Measurements from ENCODE around the gene EEF1AKMT2.

Gene EEF1AKMT2

DNA sequence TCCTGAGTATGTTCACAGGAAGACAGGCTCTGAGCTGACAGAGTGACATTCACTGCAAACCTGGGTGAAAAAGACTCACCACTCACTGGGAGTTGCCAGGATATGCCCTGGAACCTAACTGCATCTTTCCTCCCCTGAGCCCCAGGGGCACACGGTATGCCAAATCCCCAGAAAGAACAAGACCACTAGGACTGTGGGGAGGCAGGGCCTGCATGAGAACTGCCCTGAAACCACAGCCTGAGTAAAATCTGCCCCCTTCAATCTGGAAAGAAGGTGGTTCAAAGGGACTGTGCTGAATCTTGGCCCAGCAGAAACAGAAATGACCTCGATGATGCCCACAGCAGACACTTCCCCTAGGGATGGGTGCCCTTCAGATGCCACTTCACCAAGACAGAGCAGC, 54.0 kb downstream of the EEF1AKMT2 start:
- peak; percentile 4 for DNase-seq (ENCODE audit: low spot score)

DNA sequence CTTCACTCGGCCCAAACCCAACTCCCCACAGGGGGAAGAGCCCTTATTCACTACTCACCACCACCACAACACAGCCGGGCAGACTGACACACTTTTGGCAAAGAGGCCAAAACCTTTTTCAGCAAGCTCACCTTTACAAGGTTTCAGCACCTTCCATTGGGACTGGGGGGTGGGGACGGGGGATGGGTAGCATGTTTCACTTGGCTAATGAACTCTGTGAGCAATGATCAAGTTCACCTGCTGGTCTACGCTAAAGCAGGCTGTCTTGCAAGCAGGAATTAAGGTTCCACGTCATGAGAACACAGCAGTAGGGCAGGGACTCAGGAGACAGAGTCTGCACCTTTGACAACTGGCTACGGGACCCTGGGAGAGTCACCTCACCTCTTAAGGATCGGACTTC, 54.5 kb downstream of the EEF1AKMT2 start:
- no peak for DNase-seq (ENCODE audit: low spot score)

DNA sequence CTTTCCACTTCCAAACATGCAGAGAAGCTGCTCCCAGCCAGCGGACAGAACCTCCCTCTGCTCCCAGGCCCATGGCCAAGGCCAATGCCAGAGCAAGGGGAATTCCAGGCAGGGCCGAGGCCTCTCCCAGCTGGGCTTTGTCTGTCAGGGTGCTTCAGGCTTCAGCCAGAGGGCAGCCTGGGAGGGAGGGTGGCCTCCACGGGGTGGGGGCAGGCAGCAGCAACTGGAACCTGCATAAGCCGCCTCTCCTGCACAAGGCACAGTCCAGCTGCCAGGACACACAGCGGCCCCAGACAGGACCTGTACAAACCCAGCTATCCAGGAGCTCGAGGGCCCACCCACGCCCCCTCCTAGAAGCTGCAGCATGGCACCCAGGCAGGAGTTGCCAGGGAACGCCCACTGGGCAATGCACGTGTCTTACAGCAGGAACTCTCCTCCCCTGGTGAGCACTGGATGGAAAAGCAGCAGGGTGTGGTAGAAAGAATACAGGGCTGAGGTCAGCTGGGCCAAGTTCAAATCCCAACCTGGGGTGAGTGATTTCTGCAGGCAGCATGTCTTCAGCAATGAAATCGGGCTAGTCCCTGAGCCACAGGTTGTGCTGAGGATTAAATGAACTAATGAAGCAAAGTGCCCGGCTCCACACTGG, 55.1 kb downstream of the EEF1AKMT2 start:
- DNase-seq (ENCODE audit: low spot score): peak; percentile 86

DNA sequence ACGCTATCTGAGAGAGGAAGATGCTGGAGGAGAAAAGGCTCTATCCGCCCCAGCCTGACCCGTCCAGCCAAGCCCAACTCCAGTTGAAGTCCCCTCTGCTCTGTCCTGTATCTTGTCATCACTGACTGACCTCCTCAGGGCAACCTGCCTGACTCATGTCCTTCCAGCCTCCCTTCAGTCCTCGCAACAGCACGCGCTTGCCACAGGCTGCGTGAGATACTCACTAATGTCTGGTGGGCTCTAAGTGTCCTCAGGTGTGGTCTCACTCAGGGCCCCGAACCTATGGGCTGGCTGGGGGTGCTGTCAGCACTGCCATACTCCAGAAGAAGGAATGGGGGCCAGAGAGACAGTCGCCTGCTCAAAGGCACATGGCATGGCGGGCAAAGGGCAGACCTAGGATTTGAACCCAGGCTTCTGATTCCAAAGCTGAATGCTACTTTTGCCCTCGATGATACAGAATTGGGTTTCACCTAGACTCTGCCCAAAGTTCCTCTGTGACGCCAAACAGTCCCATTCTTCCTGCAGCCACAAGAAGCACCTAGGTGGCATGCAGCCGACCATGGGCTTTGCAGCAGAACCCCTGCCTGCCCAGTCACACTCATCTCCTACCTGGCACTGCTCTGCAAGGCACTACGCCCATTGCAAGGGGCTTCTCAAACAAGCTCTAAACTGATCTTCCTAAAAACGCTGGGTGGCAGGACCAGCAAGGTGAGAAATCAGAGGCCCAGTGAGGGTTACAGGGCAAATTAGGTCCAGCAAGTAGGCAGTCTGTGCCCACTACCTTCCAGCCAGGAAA, 56.0 kb downstream of the EEF1AKMT2 start:
- DNase-seq (ENCODE audit: low spot score): no peak

DNA sequence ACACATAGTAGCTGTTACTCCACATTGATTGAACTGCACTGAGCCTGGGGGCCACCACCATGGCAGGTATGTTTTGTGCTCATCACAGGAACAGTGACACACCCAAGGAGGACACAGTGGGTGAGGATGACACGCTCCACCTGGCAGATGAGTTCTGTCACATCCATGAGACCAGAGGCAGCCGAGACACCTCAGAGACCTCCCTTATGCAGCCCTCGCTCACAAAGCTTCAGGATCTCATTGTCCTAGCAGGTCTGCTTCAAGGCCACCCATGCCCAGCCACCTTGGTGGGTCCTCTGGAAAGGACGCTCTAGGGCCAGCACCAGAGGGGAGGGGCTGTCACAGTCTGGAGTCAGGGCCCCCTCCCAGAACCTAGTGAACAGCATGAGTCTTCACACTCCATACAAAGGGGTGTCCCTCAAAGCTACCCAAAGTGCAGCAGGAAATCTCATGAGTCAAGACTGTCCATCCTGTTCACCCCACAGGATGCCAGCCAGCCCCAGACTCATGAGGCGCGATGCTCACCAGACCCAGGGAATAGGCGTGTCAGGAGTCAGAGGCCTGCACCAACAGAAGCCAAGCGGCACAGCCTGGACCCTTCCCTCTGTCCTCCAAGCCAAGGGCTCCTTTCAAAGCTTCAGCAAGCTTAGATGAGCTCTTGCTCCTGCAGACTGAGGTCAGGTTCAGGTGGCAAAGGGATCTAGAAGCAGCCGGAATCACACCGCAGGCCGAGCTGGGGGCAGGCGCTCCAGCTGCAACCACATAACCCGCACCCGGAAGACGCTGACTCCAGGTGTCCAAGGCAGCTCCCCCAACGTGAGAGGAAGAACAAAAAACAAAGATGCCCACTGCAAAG, 57.1 kb downstream of the EEF1AKMT2 start:
- no peak for DNase-seq (ENCODE audit: low spot score)

DNA sequence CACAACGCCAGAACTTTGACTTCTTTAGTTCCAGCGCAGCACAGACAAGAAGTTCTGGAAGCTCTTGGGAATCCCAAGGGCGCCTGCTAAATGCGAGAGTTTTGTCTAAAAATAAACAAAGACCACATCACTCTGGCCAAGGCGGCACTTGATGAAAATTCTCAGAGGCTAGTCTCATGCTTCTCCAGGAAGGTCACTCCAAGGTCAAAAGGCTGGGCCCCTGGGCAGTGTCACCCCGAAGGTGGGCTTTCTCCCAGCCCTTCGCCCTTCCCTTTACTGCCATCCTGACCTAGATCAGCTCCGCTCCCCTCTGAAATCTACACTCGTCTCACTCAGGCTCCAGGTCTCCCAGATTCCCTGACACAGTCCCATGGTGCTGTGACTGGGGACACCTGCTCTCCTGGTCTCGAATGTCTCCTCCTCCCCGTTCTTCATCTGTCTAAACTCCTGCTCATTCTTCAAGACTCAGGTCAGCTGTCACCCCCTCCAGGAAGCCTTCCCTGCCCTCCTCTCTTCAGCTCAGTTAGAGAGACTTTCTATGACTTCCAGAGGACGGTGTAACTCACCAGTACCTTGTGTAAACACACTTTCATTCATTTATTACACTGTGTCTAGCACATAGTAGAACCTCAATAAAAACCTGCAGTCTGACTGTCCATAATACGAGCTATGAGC, 58.0 kb downstream of the EEF1AKMT2 start:
- no peak for DNase-seq (ENCODE audit: low spot score)

DNA sequence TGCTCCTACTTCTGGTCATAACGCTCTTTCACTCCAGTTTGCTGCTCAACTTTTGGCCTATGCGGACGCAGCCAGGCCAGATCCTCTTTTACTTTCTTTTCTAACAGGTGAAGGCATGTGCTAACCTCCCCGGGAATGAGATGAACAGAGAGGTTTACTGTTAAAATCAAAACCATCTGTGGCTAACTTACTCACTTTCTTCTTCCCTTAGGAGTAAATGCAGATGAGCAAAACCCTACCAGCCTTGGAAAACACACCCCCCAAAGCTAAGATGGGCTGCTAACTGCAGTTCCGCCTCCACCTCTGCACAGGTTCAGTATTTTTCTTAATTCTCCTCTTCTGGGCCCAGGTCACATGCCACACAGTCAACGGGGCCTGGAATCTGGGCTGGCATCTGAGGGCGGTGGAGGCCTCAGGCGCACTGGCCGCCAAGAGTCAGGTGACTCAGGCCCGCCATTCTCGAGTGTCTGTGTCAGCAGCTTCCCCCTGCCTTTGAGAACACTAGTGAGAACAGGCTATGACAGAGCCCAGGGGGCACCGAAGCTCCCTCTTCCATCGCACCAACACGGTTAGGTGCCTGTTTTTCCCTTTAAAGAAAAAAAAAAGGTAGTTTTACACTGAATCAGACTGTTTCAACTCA, 58.6 kb downstream of the EEF1AKMT2 start:
- peak; percentile 51 for DNase-seq (ENCODE audit: low spot score)

DNA sequence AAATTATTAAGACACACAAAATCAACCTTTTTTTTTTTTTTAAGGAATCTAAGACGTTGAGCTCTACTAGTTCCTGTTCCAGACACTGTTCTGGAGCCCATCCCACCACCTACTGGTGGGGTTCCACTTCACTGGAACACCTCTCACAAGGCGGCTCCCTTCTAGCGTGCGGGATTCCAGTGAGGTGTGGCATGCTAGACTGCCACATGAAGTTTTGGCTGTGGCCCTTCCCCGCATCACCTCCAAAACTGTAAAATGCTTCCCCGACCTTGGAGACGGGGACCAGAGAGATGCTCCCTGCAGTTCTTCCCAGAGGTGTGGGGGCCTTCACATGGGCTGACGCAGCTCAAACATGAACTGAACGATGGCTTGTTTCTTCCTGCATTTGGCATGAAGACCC, 60.1 kb downstream of the EEF1AKMT2 start:
- no peak for DNase-seq (ENCODE audit: low spot score)

DNA sequence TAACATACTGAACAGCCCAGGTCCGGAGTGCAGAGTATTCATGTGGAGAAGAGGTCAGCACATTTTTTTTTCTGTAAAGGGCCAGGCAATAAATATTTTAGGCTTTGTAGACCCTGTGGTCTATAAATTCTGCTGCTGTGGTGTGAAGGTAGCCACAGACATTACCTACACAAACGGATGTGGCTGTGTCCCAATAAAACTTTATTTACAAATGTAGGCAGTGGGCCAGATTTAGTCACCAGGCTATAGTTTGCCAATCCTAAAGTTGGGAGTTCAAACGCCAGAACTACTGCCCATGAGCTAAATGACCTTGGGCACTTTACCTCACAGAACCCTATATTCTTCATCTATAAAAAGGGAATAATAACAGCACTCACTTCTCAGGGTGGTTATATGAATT, 60.9 kb downstream of the EEF1AKMT2 start:
- DNase-seq (ENCODE audit: low spot score): no peak

DNA sequence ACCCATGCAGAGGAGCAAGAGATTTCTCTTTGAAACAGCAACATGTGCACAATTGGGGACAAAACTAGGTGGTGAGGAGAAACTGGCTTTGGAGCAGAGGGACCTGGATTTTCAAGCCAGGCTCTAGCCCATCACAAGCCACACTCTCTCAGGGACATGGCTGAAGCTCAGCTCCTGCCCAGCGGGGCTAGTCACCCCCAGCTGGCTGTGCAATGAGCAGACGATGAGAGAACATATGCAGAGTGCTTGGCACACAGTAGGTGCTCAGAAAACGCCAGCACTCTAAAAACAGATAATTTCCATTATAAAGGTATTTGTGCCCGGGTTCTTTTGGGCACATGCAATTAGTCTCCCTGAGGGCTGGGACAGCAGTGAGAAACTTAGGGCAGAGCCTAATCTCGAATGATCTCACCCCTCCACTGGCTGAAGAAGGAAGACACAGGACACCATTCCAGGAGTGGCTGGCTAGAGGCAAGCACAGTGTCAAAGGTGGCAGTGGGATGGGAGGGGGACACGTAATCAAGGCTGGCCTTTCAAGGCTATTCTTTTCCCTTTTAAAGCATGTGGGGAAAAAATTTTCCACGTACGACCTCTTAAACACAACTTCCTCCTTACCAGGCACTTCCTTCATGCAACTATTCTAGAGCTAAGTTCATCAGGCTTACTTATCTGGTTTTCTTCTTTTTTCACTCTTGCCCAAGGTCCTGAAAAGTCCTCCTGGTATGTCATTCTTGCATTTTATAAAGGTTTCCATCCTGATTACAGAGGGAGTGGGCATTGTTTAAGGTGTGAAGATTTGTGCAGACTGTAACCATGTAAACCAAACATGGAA, 62.6 kb downstream of the EEF1AKMT2 start:
- DNase-seq (ENCODE audit: low spot score): no peak

DNA sequence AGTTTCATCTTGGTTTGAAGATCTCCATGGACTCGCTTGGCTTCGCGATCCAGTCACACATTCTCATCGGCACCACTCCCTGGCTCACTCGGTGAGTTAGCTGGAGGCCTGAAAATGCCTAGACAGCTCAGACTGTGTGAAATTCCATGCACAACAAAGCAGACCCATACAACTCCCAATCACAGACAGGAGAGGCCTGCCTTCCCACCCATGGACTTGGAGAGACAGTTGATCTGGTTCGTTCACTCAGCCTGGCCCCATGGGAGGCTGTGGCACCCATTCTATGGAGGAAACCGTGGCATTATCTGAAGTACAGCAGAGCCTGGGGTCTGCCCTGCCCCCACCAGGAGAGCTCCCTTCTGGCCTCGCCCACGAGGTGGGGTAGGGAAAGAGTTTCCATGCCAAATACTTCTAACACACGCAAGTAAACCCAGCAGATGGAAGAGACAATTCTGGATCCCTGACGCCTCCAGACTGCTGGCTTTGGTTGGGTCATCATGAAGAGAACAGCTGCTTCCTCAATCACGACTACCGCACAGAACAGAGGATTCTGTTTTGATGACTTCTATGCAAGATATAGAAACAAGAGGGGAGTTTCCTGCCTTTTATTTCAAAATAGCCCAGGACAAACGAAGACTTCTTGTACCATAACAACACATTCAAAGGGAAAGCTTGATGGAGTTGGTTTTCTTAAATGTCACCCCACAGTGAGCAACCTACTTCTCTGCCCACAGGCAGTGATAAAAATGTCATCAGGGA, 63.4 kb downstream of the EEF1AKMT2 start:
- peak; percentile 85 for DNase-seq (ENCODE audit: low spot score)

DNA sequence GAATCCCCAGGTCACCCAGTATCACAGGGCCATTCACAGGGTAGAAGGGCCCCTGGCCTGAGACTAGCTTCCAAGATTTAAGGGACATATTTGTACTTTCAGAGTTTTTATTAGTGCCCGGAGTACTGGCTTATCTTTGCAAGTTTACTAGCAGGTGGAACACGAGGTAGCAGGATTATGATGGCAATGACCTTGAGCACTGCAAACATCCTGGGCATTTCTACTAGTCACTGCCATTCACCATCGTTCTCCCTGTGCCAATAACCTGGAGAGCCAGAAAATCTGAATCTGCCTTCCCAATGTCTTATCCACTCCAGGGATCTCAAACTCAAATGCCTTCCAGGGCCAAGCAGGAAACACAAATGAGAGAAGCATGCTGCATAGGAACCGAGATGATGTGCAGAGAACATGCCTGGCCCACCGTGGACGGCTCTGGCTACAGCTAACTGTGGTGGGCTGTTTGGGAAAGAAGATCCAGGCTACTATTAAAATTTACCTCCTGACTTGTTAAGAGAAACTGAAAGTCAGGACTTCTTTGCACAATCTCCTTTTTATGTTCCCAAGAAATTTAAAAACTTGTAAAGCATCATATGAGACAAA, 64.2 kb downstream of the EEF1AKMT2 start:
- DNase-seq (ENCODE audit: low spot score): no peak

DNA sequence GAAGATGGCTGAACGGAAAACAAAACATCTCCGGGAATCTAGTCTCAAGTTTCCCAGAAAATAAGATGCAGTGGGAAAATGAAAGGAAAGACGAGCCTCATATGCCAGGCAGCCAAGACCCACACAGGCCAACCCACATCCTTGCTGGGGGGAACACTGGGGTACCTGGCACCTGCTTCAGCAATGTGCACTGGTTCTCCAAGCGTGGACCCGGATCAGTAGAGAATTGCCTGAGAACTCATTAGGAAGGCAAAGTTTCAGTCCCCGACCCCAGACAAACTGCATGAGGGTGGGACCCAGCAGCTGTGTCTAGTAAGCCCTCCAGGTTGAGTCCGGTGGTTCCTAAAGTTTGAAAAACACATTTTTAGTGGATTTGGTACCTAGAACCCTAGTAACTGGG, 65.9 kb downstream of the EEF1AKMT2 start:
- no peak for DNase-seq (ENCODE audit: low spot score)

DNA sequence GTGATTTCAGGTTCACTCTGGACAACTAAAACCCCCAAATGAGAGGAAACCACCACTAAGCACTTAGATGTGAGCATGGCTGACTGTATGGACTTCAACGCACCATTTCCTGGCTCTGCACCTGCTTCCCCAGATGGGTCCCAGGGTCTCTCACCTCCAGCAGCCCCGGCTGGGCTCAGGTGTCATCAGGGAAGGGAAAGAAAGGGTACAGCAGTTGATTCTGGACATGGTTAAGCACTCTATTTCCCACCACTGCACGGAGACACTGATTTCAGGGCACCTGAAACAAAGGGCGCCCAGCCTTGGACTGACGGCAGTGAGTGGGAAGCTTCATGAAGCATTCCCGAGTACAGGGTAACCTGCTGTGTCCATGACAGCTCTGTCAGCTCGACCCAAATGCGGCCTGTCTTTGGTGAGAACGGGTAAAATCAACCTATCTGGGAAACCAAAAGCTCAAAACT, 66.5 kb downstream of the EEF1AKMT2 start:
- DNase-seq (ENCODE audit: low spot score): no peak

DNA sequence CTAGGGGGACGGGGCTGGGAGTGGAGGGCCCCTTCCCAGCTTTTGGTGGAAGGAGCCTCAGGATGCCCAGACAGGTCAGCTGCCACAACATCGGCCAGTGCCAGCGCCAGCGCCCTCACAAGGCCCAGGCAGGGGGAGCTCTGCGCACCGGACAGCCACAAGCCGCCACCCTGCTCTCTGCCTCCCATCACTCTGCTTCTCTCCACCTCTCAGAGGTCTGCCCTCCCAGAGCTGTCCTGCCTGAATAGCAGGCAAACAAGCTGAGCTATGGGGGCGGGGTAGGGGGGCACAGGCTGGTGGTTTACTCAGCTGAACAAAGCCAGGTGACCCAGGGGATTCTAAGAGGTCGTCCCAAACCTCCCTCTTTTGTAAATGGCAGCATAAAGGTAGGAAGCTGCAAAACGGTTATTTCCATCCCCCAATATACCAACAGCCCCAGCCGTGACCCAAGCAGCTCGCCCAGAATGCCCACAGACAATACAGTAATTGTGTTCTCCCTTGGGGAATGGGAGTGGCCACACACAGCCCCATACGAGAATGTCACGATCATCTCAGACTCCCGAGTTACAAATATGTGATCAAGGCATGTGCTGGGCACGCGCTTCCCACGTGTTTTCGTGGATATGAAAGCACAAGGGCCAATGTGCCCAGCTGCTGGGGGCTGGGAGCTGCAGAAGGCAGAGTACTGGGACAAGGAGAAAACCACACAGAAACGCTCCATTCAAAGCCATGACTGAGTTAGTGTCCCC, 67.2 kb downstream of the EEF1AKMT2 start:
- peak; percentile 96 for DNase-seq (ENCODE audit: low spot score)

DNA sequence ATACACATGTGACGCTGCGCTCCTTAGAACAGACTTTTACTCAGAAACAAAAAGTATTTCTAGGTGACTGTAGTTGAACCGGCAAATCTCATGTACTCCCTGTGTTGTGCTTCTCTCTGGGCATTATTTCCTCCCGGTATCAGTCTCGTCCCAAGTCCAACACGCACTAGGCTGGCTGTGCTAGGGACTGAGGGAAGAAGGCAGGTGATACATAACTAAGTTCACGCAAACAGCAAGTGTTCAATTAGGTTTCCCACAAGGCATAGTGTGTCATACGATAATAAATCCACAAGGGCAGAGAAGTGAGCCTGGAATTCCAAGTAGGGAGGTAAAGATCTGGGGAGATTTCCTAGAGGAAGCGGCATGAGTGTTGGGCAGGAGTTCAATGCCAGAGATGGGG, 67.9 kb downstream of the EEF1AKMT2 start:
- DNase-seq (ENCODE audit: low spot score): no peak

DNA sequence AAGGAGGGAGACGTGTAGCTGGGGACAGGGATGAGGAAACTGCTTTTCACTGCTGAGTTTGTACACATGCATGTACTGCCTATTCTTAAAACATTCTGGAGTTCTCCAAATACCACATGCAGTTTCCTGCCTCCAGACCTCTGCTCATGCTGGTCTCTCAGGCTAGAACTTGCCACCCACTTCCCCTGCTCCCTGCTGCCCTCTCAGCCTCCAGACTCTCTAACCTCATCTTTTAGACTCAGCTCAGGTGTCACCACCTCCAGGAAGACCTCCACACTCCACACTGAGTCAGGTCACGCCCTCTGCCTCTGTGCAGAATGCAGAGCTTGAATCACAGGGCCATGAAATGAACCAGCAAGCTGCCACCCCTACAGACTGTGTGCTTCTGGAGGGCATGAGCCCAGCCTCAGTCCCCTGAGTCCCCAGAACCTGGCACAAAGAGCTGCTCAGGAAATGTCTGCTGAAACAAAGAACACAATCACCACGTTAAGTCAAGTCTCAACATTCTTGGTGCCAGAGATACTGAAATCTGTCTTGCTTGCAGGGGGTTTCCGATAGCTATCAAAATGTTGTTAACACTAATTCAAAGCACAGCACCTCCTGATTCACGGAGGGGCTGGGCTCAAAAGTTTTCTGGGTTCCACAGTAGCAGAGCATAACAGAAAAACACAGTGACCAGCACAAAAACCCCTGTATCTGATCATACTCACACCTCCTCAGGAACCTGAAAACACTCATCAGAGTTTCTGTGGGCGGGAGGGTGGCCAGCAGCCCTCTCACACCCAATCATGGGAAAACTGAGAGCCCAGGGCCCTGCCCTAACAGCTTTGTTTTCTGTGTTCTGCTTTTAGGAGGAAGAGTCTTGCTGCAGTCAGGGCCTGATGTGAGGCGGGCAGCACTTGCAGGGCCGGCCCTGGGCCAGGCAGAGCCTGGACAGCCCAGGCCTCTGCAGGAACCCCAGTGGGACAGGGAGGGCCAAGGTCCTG, 68.6 kb downstream of the EEF1AKMT2 start:
- no peak for DNase-seq (ENCODE audit: low spot score)

Data from Ammon's horn (tissue), 1 donor.